B cell (primary cell): ENCODE data around the gene ZNHIT3. TPM values are rescaled to one million over a fixed set of nuclear protein-coding genes. Genes with fewer than 3 reads are reported as not detected.

Experiments
- ATAC-seq: fragments of 200-7000 bp; cut with Tn5 transposase; one replicate; pipeline ENCODE4 v1.10.0; 2021; ENCODE audit warnings: low read depth, mild to moderate bottlenecking, moderate number of reproducible peaks, moderate library complexity
- CTCF ChIA-PET: fragments of 350-600 bp; sonication (Branson Sonifier 250); formaldehyde crosslinking; loops from one replicate; lab custom pipeline; 2021; ENCODE audit warnings: antibody characterized with exemption, inconsistent platforms; lab: Charles Lee
- POLR2A ChIA-PET: fragments of 350-600 bp; sonication (Branson Sonifier 250); formaldehyde crosslinking; loops from one replicate; lab custom pipeline; 2021; ENCODE audit warnings: antibody characterized with exemption; lab: Charles Lee
- DNase-seq: peaks from one replicate; pipeline ENCODE4 v3.0.0; 2013
- H2AFZ ChIP-seq: 2 replicates; pipeline ENCODE4 v1.6.1; 2012; ENCODE audit warnings: mild to moderate bottlenecking, low read depth, low read length; ENCODE audit not compliant: insufficient read depth, poor library complexity, severe bottlenecking
- H3K27ac ChIP-seq, 2 donors: 1 replicate in 1 of 2; 2 replicates in 1 of 2; pipeline ENCODE4 v1.5.1; 2012 to 2013; ENCODE audit warnings: low read length in 2 of 2, mild to moderate bottlenecking in 2 of 2, moderate library complexity in 1 of 2
- H3K27me3 ChIP-seq, 4 experiments: fragments of 200-600 bp in 1 of 4; sonication (generic) in 1 of 4; replicated peaks in 1 of 4; 1 replicate in 2 of 4; 2 replicates in 2 of 4; pipeline versions ENCODE4 v1.6.1 to v1.7.0; 2013 to 2016; ENCODE audit warnings: low read length in 3 of 4, mild to moderate bottlenecking in 2 of 4, mixed read lengths in 1 of 4, moderate library complexity in 1 of 4; ENCODE audit not compliant: insufficient read depth in 4 of 4, control insufficient read depth in 3 of 4; ENCODE audit errors: control extremely low read depth in 1 of 4
- H3K36me3 ChIP-seq, 2 experiments: replicated peaks in 1 of 2; 1 replicate in 1 of 2; 2 replicates in 1 of 2; pipeline versions ENCODE4 v1.6.1 to v1.7.1; 2013; ENCODE audit warnings: low read length in 1 of 2; ENCODE audit not compliant: insufficient read depth in 2 of 2, control insufficient read depth in 1 of 2; ENCODE audit errors: control extremely low read depth in 1 of 2, extremely low read depth in 1 of 2
- H3K4me1 ChIP-seq, 2 donors: fragments of 200-600 bp in 1 of 2; sonication (generic) in 1 of 2; 1 replicate in 1 of 2; 2 replicates in 1 of 2; pipeline versions ENCODE4 v1.5.1 to v1.6.1; 2013 to 2017; ENCODE audit warnings: low read length in 2 of 2; ENCODE audit not compliant: control insufficient read depth in 2 of 2, insufficient read depth in 2 of 2
- H3K4me2 ChIP-seq: replicated peaks from 2 replicates; pipeline ENCODE3; 2012; ENCODE audit warnings: mild to moderate bottlenecking, low read depth, low read length; ENCODE audit not compliant: poor library complexity, severe bottlenecking
- H3K4me3 ChIP-seq, 5 experiments: fragments of 200-600 bp in 1 of 5; sonication (generic) in 1 of 5; 1 replicate in 3 of 5; 2 replicates in 2 of 5; pipeline versions ENCODE4 v1.5.1 to v1.7.0; 2011 to 2016; ENCODE audit warnings: low read length in 4 of 5, mild to moderate bottlenecking in 4 of 5, low read depth in 2 of 5, control low read depth in 1 of 5, moderate library complexity in 1 of 5; ENCODE audit not compliant: insufficient read depth in 1 of 5; ENCODE audit errors: control extremely low read depth in 1 of 5, extremely low read depth in 1 of 5
- H3K79me2 ChIP-seq: fragments of 200-600 bp; sonication (generic); one replicate; pipeline ENCODE4 v1.6.0; 2016; ENCODE audit warnings: low read length; ENCODE audit not compliant: control insufficient read depth, insufficient read depth
- H3K9ac ChIP-seq: fragments of 200-600 bp; sonication (generic); 2 replicates; pipeline ENCODE4 v1.6.1; 2017; ENCODE audit warnings: mild to moderate bottlenecking, low read length, moderate library complexity
- H3K9me3 ChIP-seq, 3 donors: one replicate each; pipeline versions ENCODE4 v1.6.1 to v1.7.1; 2013; ENCODE audit warnings: low read length in 2 of 3; ENCODE audit not compliant: control insufficient read depth in 2 of 3, insufficient read depth in 1 of 3; ENCODE audit errors: control extremely low read depth in 1 of 3
- H4K20me1 ChIP-seq: 2 replicates; pipeline ENCODE4 v1.6.0; 2012; ENCODE audit warnings: mild to moderate bottlenecking, low read length; ENCODE audit not compliant: insufficient read depth, control insufficient read depth, poor library complexity, severe bottlenecking
- H3K27ac Mint-ChIP-seq: one replicate; pipeline ENCODE4 v1.8.0; 2021; ENCODE audit warnings: mixed read lengths
- H3K27me3 Mint-ChIP-seq: one replicate; pipeline ENCODE4 v1.8.0; 2021; ENCODE audit warnings: mixed read lengths
- H3K4me1 Mint-ChIP-seq: one replicate; pipeline ENCODE4 v1.8.0; 2021; ENCODE audit warnings: mixed read lengths
- H3K4me3 Mint-ChIP-seq: one replicate; pipeline ENCODE4 v1.8.0; 2021; ENCODE audit warnings: mixed read lengths
- H3K9me3 Mint-ChIP-seq: one replicate; pipeline ENCODE4 v1.8.0; 2022; ENCODE audit warnings: mixed read lengths; ENCODE audit not compliant: insufficient read depth
- EZH2 ChIP-seq: IDR thresholded peaks from 2 replicates; pipeline ENCODE4 v1.6.1; 2012; ENCODE audit warnings: borderline replicate concordance, low read depth, mild to moderate bottlenecking, moderate library complexity, low read length; ENCODE audit not compliant: insufficient read depth, poor library complexity, severe bottlenecking
- WGBS: methylation state at CpG from one replicate; pipeline ENCODE4 v1.1.5; 2013; ENCODE audit warnings: missing lambda C conversion rate; ENCODE audit not compliant: insufficient coverage; 5-methylcytosine and 5-hydroxymethylcytosine counted together
- intact Hi-C: fragments of 100-400 bp; cut with micrococcal nuclease; formaldehyde crosslinking; loops from one replicate; pipeline ENCODE4 v1.10.0; 2022
- polyA plus RNA-seq: library from polyadenylated mRNA; depleted of rRNA; stranded (reverse); fragments of >200 nt; gene quantifications from 2 replicates; pipeline ENCODE4 v1.2.3, GENCODE V29; 2012
- total RNA-seq, 2 donors: library from RNA; stranded (reverse); fragments of 120-200 nt in 1 of 2; gene quantifications; 1 replicate in 1 of 2; 2 replicates in 1 of 2; pipeline versions ENCODE4 v1.2.3 to v1.2.4, GENCODE V29; 2013 to 2022
- TF ChIP-seq, protein P1 (sequence below): fragments of 200-600 bp; IDR thresholded peaks from one replicate; pipeline ENCODE4 v1.8.0; 2022; ENCODE audit warnings: antibody characterized with exemption, mild to moderate bottlenecking

The ZNHIT3 gene
- total and polyA plus RNA-seq, 2 donors (not counting 1 experiment from before 2014, with no cell fraction given) = 36.5 to 50.5 TPM

DNA sequence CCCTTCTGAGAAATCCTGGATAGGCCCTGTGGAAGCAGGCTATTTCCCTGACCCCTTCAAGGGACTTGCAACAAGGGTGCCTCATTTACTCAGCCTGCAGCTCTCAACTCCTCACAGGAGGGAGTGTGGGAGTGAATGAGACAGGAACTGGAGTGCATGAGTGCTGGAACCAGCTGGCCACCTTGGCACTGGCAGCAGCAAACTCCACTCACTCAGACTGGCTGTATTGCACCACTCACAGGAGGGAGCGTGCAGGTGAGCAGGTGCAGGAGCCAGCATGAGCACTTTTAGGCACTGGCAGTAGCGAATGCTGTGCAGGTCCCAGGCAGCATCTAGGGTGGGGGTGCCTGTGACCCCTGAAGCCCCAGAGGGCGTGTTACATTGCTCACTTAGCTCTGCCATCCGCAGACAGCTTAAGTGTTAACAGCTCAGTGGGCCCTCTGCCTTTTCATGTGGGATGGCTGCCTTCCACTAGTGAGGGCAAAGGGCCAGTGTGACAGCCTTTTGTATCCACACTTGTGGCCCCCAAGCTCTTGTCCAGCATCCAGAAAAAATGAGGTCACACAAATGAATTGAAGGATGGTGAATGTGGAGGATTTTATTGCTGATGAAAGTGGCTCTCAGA lies 11.0 kb upstream of the ZNHIT3 start:
- Histone ChIP-seq H3K9ac (no peak overlapping the region), H3K27me3 (peaks cover 0 to 39% (median 4%) of the 10 kb centered on the region in 4 experiments), H3K4me1 (peaks cover 7 to 8% of the 10 kb centered on the region in 2 donors), H3K27ac (no peak overlapping the region), H2AFZ (no peak overlapping the region), H3K36me3 (no peaks in the 10 kb centered on the region), H3K79me2 (no peaks in the 10 kb centered on the region), H4K20me1 (no peaks in the 10 kb centered on the region), H3K4me2 (no peak overlapping the region), H3K9me3 (peaks cover 0 to 3% (median 0%) of the 10 kb centered on the region in 3 donors), H3K4me3 (no peak overlapping the region)
- intact Hi-C loops = no loop called here
- ATAC-seq (no peak), DNase-seq (no peak)
- no peak for TF ChIP-seq EZH2
- TF ChIP-seq, protein P1, sequence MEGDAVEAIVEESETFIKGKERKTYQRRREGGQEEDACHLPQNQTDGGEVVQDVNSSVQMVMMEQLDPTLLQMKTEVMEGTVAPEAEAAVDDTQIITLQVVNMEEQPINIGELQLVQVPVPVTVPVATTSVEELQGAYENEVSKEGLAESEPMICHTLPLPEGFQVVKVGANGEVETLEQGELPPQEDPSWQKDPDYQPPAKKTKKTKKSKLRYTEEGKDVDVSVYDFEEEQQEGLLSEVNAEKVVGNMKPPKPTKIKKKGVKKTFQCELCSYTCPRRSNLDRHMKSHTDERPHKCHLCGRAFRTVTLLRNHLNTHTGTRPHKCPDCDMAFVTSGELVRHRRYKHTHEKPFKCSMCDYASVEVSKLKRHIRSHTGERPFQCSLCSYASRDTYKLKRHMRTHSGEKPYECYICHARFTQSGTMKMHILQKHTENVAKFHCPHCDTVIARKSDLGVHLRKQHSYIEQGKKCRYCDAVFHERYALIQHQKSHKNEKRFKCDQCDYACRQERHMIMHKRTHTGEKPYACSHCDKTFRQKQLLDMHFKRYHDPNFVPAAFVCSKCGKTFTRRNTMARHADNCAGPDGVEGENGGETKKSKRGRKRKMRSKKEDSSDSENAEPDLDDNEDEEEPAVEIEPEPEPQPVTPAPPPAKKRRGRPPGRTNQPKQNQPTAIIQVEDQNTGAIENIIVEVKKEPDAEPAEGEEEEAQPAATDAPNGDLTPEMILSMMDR = no peak
- Mint-ChIP-seq H3K27ac (no peak overlapping the region), H3K4me1 (peaks cover 7% of the 10 kb centered on the region), H3K9me3 (no peaks in the 10 kb centered on the region), H3K27me3 (peaks cover 49% of the 10 kb centered on the region), H3K4me3 (no peak overlapping the region)
- WGBS = 82% methylated on average over 4 of the region's 4 CpGs
- POLR2A ChIA-PET = no interaction called here
- CTCF ChIA-PET = interaction anchor here (1.1 kb wide), 1 partner anchor 13 kb away, joined by 4 read pairs; no protein-coding TSS in a partner anchor

DNA sequence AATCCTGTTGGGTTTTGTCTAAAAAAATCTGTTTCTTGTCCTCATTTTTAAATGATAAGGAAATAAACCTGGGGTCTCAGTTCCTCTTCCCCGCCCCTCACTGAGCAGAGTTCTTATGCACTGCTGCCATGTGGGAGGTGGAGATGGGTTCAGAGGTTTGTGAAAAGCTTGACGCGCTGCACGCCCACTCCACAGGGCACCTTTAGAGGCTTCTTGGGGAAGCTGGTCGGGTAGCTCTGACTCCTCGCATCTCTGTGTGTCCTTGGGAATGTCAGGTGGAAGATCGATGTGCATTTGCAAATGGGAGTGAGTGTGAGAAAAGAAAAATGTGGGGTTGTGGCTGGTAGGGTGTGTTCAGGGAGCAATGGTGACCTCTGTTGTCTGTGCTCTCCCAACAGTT lies 4.7 kb upstream of the ZNHIT3 start:
- Mint-ChIP-seq H3K27me3 (peaks cover 25% of the 10 kb centered on the region), H3K9me3 (no peaks in the 10 kb centered on the region), H3K4me1 (peaks cover 25% of the 10 kb centered on the region), H3K4me3 (peak overlapping the region; percentile 81), H3K27ac (no peak overlapping the region)
- Histone ChIP-seq H3K27me3 (peaks cover 0 to 16% (median 14%) of the 10 kb centered on the region in 4 experiments), H2AFZ (no peak overlapping the region), H3K4me1 (peaks cover 22 to 24% of the 10 kb centered on the region in 2 donors), H3K36me3 (no peaks in the 10 kb centered on the region), H3K4me2 (no peak overlapping the region), H3K4me3 (no peak overlapping the region), H3K27ac (no peak overlapping the region), H3K9me3 (peaks cover 0 to 4% (median 0%) of the 10 kb centered on the region in 3 donors), H4K20me1 (peaks cover 2% of the 10 kb centered on the region), H3K9ac (no peak overlapping the region), H3K79me2 (peaks cover 21% of the 10 kb centered on the region)
- 68% methylated on average over 6 of the region's 7 CpGs for WGBS
- TF ChIP-seq EZH2 = no peak
- TF ChIP-seq, protein P1 = no peak
- POLR2A ChIA-PET = no interaction called here
- DNase-seq = no peak
- intact Hi-C loops = loop anchor here (10.0 kb wide), 2 partner anchors 717 to 1263 kb away; partner anchors contain the start of genes C17orf50 and HNF1B
- ATAC-seq = no peak
- CTCF ChIA-PET = interaction anchor here (1.1 to 6.4 kb wide), 7 partner anchors 23 to 718 kb away, joined by 4 to 72 read pairs (median 9); partner anchors contain the start of gene CCL16
